Small intestine (tissue), 7 donors: ENCODE measurements around the gene SMIM27. TPM values are rescaled to one million over a fixed set of nuclear protein-coding genes. Genes with fewer than 3 reads are reported as not detected.

Experiments
- DNase-seq, 2 donors: peaks; one replicate each; pipeline versions ENCODE4 v3.0.0 to v3.0.0-alpha.2; 2013
- FAIRE-seq: peaks from 2 replicates; lab custom pipeline; 2012; peaks lifted over from hg19 to GRCh38; lab: Jason Lieb, UNC
- H3K27ac ChIP-seq, 3 donors: one replicate each; pipeline ENCODE4 v1.5.1; 2013; ENCODE audit warnings: low read length in 2 of 3, mild to moderate bottlenecking in 2 of 3, control low read depth in 1 of 3, inconsistent platforms in 1 of 3, low read depth in 1 of 3, moderate library complexity in 1 of 3
- H3K27me3 ChIP-seq, 3 donors: one replicate each; pipeline ENCODE4 v1.6.1; 2013; ENCODE audit warnings: low read length in 3 of 3, inconsistent platforms in 1 of 3; ENCODE audit not compliant: control insufficient read depth in 3 of 3, insufficient read depth in 3 of 3
- H3K36me3 ChIP-seq, 3 donors: one replicate each; pipeline ENCODE4 v1.6.1; 2013; ENCODE audit warnings: low read length in 3 of 3, inconsistent platforms in 1 of 3, low read depth in 1 of 3, mild to moderate bottlenecking in 1 of 3, moderate library complexity in 1 of 3; ENCODE audit not compliant: control insufficient read depth in 3 of 3, insufficient read depth in 2 of 3
- H3K4me1 ChIP-seq, 3 donors: one replicate each; pipeline ENCODE4 v1.6.1; 2013; ENCODE audit warnings: low read length in 2 of 3, inconsistent platforms in 1 of 3, low read depth in 1 of 3, mild to moderate bottlenecking in 1 of 3, moderate library complexity in 1 of 3; ENCODE audit not compliant: control insufficient read depth in 3 of 3, insufficient read depth in 2 of 3
- H3K4me3 ChIP-seq, 3 donors: one replicate each; pipeline ENCODE4 v1.5.1; 2013; ENCODE audit warnings: low read length in 3 of 3, control low read depth in 1 of 3, inconsistent platforms in 1 of 3, low read depth in 1 of 3, mild to moderate bottlenecking in 1 of 3, moderate library complexity in 1 of 3
- H3K9me3 ChIP-seq, 2 donors: one replicate each; pipeline ENCODE4 v1.6.1; 2013; ENCODE audit warnings: low read depth in 1 of 2, low read length in 1 of 2; ENCODE audit not compliant: control insufficient read depth in 2 of 2, insufficient read depth in 1 of 2
- WGBS, 3 donors: extraction: QIAGEN DNeasy Blood & Tissue Kit; methylation state at CpG; one replicate each; pipeline ENCODE4 v1.1.7; 2013; 5-methylcytosine and 5-hydroxymethylcytosine counted together
- polyA plus RNA-seq, 4 donors: library from polyadenylated mRNA; stranded (reverse) in 3 of 4; unstranded in 1 of 4; fragments of 200-250 nt in 3 of 4; fragments of 120-200 nt in 1 of 4; gene quantifications; one replicate each; pipeline versions ENCODE4 v1.2.1 to v1.2.3, GENCODE V29; 2013
- donor health status: healthy with polysubstance abuse.
- donor health status: control.
- donor health status: control.
- donor health status: Bipolar disorder and iron deficiency.
- donor health status: healthy.

The SMIM27 gene
- polyA plus RNA-seq, 4 donors, result 6.5 to 15.4 (median 10.0) TPM

GRCh38 chr9:32578976-32579375, 26.8 kb downstream of the SMIM27 start:
- peaks cover 0 to 4% (median 0%) of the 10 kb centered on the region in 3 donors for H3K27me3 ChIP-seq
- no peaks in the 10 kb centered on the region for H3K36me3 ChIP-seq
- H3K9me3 ChIP-seq, result no peaks in the 10 kb centered on the region
- H3K4me1 ChIP-seq, result no peaks in the 10 kb centered on the region
- DNase-seq (no peak), FAIRE-seq (no peak)
- H3K4me3 ChIP-seq, result no peak overlapping the region
- no peak overlapping the region for H3K27ac ChIP-seq
- WGBS, 3 donors, result 49 to 60% (median 56%) methylated on average over 5 of the region's 5 CpGs

GRCh38 chr9:32579706-32580331, 27.7 kb downstream of the SMIM27 start:
- Histone ChIP-seq H3K4me3 (no peak overlapping the region), H3K9me3 (no peaks in the 10 kb centered on the region), H3K27me3 (peaks cover 0 to 4% (median 0%) of the 10 kb centered on the region in 3 donors), H3K36me3 (no peaks in the 10 kb centered on the region), H3K27ac (no peak overlapping the region), H3K4me1 (no peaks in the 10 kb centered on the region)
- FAIRE-seq (peak; percentile 92), DNase-seq (peak; percentile 71 to 75)
- 12 to 18% (median 18%) methylated on average over 4 of the region's 4 CpGs for WGBS, 3 donors

- H3K27ac ChIP-seq, result no peak overlapping the region
- H3K4me1 ChIP-seq, result no peaks in the 10 kb centered on the region
- H3K4me3 ChIP-seq, result no peak overlapping the region
- no peaks in the 10 kb centered on the region for H3K9me3 ChIP-seq
- no peaks in the 10 kb centered on the region for H3K36me3 ChIP-seq
- H3K27me3 ChIP-seq, result peaks cover 0 to 4% (median 0%) of the 10 kb centered on the region in 3 donors
- DNase-seq, result no peak
- FAIRE-seq, result no peak
- WGBS, 3 donors, result 6 to 24% (median 8%) methylated on average over 3 of the region's 3 CpGs
Measured at GRCh38 chr9:32580631-32581300, 28.6 kb downstream of the SMIM27 start.

GRCh38 chr9:32581512-32582143, 29.5 kb downstream of the SMIM27 start:
- DNase-seq (peak; percentile 37 to 62), FAIRE-seq (no peak)
- H3K36me3 ChIP-seq, result no peaks in the 10 kb centered on the region
- no peaks in the 10 kb centered on the region for H3K4me1 ChIP-seq
- peaks cover 0 to 4% (median 0%) of the 10 kb centered on the region in 3 donors for H3K27me3 ChIP-seq
- WGBS, 3 donors, result 40 to 47% (median 44%) methylated on average over 3 of the region's 3 CpGs
- H3K4me3 ChIP-seq, result no peak overlapping the region
- no peak overlapping the region for H3K27ac ChIP-seq
- H3K9me3 ChIP-seq, result no peaks in the 10 kb centered on the region

GRCh38 chr9:32584784-32585183, 32.7 kb downstream of the SMIM27 start:
- Histone ChIP-seq H3K4me3 (no peak overlapping the region), H3K4me1 (no peaks in the 10 kb centered on the region), H3K27me3 (no peaks in the 10 kb centered on the region), H3K9me3 (no peaks in the 10 kb centered on the region), H3K27ac (no peak overlapping the region), H3K36me3 (no peaks in the 10 kb centered on the region)
- FAIRE-seq (no peak), DNase-seq (no peak)
- WGBS, 3 donors, result 17 to 45% (median 20%) methylated on average over 2 of the region's 2 CpGs

- DNase-seq (no peak), FAIRE-seq (no peak)
- H3K4me3 ChIP-seq, result no peak overlapping the region
- H3K4me1 ChIP-seq, result no peaks in the 10 kb centered on the region
- no peaks in the 10 kb centered on the region for H3K9me3 ChIP-seq
- H3K36me3 ChIP-seq, result no peaks in the 10 kb centered on the region
- no peak overlapping the region for H3K27ac ChIP-seq
- no peaks in the 10 kb centered on the region for H3K27me3 ChIP-seq
Measured at GRCh38 chr9:32587901-32588300, 35.8 kb downstream of the SMIM27 start.

- H3K4me1 ChIP-seq, result no peaks in the 10 kb centered on the region
- H3K36me3 ChIP-seq, result no peaks in the 10 kb centered on the region
- FAIRE-seq, result no peak
- H3K27ac ChIP-seq, result no peak overlapping the region
- peak; percentile 25 to 28 for DNase-seq
- no peak overlapping the region for H3K4me3 ChIP-seq
- no peaks in the 10 kb centered on the region for H3K27me3 ChIP-seq
- no peaks in the 10 kb centered on the region for H3K9me3 ChIP-seq
- WGBS, 3 donors, result 45 to 50% (median 49%) methylated on average over 6 of the region's 6 CpGs
Measured at GRCh38 chr9:32589083-32589723, 37.1 kb downstream of the SMIM27 start.

GRCh38 chr9:32590476-32590875, 38.3 kb downstream of the SMIM27 start:
- no peak for DNase-seq
- no peaks in the 10 kb centered on the region for H3K9me3 ChIP-seq
- H3K4me3 ChIP-seq, result no peak overlapping the region
- no peak for FAIRE-seq
- WGBS, 3 donors, result 29 to 49% (median 46%) methylated on average over 2 of the region's 2 CpGs
- H3K27ac ChIP-seq, result no peak overlapping the region
- no peaks in the 10 kb centered on the region for H3K36me3 ChIP-seq
- no peaks in the 10 kb centered on the region for H3K27me3 ChIP-seq
- H3K4me1 ChIP-seq, result no peaks in the 10 kb centered on the region
